Measurements from ENCODE around the gene ELL2.
"Not testable (repeated sequence)": the region's sequence is repeated elsewhere in the genome, so short reads cannot be mapped to it uniquely, and the experiment has no call there.

Gene ELL2

DNA sequence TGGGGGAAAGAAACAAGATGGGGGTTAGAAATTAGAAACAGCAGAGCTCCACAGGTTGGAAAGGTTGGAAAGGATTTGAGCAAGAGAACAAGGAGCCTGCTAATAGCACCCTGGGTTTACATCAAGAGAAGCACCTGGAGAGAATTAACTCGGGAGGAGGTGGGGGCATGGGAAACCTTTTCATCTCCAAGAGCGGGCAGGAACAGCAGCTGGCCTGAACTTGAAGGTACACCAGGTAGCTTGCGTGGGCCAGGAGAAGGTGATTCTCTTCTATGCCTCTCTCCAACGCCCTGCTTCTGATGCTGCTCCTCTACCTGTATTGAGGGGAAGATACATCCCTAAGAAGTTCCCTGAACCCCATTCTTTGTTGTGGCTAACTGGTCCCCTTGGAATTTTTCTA lies 102.0 kb downstream of the ELL2 start:
- DNase-seq (ENCODE audit: low read depth), result no peak

DNA sequence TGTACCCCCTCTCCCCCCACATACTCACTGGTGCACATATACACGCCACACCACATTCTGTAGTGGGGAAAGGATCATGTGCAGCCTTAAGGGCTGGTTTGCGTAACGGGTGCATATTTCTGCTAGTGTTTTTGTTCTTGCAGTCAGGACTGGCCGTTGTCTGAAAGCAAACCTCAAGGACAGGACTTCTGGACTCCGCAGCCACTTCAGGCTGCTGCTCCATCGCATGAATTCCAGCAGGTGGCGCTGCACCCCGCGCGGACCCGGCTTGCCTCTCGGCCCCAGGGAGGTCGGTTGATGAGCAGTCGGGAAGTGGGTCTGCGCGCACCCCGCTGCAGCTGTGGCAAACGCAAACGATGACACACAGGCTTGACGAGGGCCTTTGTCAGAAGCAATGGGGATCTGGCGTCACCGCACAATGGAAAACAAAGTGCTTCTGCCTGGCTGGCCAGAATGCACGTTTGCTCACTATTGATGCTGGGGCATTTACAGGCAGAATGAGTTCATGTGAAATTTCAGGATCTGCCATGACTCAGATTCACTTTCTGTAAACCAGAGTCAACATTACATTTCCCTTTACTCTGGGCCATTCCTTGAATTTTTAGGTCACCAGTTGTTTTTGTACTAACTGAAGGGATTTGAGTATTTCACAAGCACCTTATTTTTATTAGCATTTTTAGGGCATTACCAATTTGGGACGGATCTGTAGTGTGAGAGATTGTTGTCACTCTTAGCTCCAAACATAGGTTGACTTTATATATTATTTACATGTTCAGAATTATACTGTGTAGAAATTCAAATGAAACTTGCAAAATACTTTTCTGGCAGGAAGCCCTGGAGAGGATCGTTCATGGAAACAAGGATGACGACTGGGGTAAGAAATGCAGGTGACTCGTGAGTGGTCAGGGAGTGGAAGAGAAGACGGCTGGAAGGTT lies 102.7 kb downstream of the ELL2 start:
- DNase-seq (ENCODE audit: low read depth), result peak; percentile 93

DNA sequence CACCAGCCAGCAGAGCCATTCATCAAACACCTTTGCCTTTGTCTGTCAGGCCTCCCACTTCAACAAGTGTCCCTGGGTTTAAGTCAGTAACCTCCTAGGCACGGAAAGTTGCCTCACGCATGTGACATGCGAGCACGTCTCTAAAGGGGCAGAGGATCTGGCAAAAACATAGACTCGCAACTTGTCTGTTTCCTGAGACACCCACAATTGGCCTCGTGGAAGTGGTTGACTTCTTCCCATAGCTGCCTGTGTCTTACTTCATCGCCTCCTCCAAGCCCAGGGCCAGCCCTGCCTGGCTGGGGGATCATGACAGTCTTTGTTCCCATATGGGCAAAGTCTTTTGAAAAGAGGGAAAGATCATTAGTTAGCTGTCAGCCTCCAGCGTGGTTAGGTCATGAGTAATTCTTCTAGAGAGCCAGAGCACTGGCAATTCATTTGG lies 103.6 kb downstream of the ELL2 start:
- DNase-seq (ENCODE audit: low read depth), result no peak

DNA sequence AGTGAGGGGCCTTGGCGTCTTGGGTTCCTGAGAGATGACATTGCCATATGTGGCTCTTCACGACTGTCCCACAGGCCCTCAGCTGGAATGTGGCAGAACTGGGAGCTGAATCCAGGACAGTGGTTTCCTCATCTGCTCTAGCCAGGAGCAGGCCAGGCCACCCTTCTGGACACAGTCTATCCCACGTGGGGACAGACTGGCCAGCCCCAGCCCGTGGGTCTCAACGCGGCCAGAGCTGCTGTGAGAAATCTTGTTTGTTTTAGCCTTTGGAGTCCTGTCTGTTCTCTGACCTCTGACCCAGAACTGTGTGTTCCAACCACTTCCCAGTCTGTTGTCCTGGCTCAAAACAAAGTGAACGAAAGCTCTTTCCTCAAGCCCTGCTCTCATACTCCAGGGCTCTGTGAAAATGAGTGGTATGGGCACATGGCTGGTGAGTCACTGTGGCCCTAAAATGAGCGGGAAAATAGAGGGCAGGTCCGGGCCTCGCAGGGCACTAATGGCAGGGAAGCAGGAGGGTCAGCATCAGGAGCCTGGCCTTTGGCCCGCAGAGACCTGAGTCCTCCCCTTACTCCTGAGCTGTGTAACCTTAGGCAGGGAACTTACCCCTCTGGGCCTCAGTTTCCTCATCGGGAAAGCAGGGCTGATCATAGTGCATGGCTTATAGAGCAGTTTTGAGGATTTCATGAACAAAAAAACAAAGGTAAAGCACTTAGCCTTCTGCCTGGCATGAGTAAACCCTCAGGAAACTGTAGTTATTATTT lies 104.3 kb downstream of the ELL2 start:
- no peak for DNase-seq (ENCODE audit: low read depth)

DNA sequence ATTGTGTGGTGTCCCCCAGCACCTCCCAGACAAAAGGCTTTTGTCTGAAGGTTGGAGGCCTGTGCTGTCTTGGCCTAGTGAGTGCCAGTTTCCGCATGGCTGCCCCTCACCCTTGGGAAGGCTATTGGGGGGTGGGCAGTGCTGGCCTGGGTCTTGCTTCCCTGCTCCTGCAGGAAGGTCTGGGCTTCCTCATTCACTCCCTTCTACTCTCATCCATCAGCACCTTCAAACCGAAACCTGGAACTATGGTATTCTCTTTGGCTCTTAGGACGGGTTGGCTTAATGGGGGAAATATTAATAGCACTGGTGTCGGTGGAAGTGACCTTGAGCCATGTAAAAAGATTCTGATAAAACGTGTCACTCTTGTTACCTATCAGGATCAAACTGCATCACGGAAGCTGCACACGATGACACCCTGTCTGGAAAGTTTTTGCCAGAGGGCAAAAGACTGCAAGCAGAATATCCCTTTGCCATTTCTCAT lies 105.1 kb downstream of the ELL2 start:
- no peak for DNase-seq (ENCODE audit: low read depth)

DNA sequence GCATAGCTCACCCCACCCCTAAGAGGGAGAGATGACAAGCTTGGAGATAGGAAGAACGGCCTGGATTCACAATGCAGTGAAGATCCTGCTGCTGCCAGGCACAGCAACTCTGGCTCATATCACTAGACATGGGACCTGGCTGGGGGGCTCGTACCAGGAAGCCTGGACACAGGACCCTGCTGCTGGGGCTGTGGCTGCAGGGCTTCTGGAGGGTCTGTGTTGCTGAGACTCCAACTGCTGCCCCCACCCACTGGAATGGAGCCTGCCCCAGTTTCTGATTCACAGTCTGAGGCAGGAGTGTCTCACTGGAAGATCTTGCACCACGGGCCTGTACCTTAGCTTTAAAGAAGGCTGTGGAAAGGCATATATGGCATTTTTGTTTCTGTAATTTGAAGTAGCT lies 108.2 kb downstream of the ELL2 start:
- DNase-seq (ENCODE audit: low read depth), result no peak

DNA sequence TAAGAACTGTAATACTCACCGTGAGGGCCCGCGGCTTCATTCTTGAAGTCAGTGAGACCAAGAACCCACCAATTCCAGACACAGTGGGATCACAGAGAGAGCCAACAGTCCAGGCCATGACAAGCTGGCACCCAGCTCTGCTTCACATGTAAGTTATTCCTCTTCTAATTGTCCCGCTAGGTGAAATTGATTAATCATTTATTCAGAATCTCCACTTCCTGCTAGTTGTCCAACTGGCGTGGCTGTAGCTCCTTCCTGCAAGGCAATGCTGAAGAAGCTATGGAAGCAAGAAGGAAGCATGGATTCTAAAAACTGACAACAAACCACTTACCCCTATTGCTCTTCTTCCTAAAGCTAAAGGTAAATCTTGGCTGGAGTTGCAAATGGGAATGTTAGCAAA lies 109.1 kb downstream of the ELL2 start:
- no peak for DNase-seq (ENCODE audit: low read depth)

DNA sequence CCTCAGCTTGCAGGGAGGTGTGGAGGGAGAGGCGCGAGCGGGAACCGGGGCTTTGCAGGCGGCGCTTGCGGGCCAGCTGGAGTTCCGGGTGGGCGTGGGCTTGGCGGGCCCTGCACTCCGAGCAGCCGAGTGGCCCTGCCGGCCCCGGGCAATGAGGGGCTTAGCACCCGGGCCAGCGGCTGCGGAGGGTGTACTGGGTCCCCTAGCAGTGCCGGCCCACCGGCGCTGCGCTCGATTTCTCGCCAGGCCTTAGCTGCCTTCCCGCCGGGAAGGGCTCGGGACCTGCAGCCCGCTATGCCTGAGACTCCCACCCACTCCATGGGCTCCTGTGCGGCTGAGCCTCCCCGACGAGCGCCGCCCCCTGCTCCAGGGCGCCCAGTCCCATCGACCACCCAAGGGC lies 110.5 kb downstream of the ELL2 start:
- not testable (repeated sequence) for DNase-seq (ENCODE audit: low read depth)

DNA sequence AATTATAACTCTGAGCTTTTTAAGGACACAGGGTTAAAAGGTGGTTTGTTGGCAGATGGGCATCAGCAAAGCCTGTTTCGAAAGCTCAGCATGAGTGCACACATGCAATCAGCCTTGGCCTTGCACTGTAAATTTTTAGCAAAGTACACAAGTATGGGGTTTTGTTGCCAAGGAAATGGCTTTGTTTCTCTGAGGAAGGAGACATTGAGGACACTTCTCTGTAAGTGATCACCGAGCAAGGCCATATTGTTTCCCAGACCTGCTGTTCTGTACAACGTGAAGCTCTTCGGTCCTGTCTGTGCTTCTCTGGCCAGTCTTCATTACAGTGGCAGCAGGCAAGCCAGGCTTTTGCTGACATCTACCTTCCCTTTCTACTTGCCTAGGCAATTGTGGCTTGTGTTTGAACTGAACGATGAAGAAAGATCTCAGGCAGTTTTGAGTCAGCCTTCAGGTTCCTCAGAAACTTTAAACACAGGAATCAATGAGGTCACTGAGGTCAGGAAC lies 111.2 kb downstream of the ELL2 start:
- DNase-seq (ENCODE audit: low read depth), result no peak

DNA sequence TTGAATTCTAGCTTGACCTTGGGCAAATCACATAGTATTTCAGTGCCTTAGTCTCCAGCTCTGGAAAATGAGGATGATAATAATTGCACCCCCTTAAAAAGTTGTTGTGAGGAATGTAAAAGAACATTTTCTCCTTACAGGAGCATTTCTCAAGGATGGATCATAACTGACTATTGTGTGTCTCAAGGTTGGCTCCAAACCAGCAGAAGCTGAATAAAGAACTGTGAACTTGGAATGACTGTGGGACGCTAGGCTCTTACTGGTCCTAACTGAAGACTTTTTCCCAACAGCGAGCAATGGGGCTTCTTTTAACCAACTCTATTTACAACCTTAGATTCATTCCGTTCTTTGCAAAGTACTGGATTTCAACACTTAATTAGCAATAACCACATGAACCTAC lies 113.0 kb downstream of the ELL2 start:
- DNase-seq (ENCODE audit: low read depth), result no peak

DNA sequence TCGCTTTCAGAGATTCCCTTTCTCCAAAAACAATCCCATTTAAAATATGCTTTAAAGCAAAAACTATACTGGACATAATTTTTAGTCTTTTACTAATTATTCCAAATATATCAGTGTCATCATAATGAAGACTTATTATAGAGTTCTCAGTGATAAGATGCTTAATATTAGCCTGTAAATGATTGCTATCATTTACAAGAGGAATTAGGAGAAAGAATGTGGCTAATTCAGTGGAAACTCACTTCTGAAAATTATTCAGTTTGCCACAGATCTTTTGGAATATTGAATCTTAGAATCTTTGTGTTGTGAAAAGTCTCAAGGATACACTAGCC lies 114.4 kb downstream of the ELL2 start:
- no peak for DNase-seq (ENCODE audit: low read depth)

DNA sequence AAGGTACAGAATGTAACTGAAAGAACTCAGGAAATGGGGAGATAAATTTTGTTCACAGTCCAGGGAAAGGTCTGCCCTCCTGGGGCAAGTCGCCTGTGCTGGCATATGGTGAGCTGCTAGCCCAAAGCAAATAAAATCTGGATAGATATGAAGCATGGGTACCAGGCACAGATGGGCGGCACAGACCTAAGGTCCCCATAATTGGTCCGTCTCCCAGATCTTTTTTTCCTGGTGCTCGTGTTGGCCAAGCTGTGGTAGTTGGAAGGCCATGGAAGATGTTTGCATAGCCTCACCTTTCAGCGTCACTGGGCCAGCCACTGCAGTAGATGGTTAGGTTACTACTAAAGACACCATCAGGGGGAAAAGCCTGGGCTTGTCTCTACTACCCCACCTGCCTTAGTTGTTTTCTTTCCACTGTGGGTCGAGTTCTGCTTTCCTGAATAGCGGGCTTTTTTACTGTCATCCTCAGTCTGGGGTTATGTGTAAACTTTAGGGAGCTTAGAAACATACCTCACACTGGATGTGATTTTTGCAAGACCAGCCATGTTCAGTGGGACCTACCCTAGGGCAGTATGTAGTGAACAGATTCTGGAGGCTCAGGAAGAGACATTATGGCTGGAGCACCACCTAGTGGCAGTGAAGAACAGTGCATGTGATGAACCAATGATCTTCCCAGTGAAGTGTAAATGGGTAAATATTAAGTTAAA lies 114.9 kb downstream of the ELL2 start:
- peak; percentile 58 for DNase-seq (ENCODE audit: low read depth)

DNA sequence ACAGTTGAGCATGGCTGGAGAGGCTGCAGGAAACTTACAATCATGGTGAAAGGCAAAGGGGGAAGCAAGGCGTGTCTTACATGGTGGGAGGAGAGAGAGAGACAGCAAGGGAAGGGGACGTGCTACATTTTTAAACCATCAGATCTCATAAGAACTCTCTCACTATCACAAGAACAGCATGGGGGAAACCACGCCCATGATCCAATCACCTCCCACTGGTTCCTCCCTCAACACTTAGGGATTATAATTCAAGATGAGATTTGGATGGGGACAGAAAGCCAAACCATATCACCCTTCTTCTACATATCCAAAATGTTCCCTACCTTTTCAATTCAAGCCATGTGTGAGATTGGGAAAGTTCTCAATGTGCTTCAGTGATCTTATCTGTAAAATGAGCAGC lies 116.3 kb downstream of the ELL2 start:
- no peak for DNase-seq (ENCODE audit: low read depth)

DNA sequence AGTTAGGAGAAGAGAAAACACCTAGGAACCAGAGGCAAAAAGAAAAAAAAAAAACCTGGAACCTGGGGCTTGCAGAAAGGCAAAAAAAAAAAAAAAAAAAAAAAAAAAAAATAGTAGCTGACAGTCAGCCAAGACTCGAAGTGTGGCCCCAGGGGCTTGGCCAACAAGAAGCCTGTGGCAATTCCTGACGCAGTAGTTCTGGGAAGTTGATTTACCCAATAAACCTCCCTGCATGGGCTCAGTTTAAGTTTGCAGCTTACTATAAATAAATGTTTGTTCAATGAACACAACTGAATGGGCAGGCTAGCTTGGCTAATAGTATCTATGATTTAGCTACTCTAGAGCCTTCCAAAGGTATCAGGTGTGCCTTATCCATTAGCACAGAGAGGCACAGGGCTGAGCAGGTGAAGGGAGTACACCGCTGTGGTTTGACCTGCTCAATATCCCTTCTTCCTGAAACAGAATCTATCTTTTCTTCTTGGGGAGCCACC lies 117.9 kb downstream of the ELL2 start:
- DNase-seq (ENCODE audit: low read depth), result no peak

DNA sequence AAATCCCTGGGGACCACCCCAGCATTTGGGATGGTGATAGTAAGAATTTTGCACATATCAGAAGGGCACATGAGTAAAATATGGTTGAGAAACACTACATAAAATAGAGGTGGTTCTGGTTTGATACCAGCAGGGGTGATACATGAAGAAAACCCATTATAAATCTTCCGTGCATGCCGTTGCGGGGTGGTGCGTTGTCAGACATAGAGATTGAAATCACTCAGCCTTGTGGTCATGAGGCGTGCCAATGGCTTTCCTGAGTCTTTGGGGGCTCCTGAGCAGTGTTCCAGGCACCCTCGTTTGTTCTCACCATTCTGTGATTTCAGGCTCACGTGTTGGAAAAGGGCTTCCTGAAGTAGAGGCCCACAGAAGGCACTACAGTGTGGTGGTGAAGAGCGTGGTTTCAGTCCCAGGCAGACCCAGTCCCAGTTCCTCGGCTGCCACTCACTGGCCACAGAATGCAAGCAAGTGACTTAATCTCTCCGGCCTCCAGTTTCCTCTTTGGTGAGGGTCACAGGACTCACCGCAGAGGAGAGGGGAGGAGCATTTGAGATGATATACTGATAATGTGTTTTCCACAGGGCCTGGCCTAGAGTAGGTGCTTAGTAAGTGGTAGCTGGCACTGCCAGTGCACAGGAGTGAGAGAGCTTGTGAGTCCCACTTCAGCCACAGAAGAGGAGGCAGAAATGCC lies 118.7 kb downstream of the ELL2 start:
- DNase-seq (ENCODE audit: low read depth), result peak; percentile 37

DNA sequence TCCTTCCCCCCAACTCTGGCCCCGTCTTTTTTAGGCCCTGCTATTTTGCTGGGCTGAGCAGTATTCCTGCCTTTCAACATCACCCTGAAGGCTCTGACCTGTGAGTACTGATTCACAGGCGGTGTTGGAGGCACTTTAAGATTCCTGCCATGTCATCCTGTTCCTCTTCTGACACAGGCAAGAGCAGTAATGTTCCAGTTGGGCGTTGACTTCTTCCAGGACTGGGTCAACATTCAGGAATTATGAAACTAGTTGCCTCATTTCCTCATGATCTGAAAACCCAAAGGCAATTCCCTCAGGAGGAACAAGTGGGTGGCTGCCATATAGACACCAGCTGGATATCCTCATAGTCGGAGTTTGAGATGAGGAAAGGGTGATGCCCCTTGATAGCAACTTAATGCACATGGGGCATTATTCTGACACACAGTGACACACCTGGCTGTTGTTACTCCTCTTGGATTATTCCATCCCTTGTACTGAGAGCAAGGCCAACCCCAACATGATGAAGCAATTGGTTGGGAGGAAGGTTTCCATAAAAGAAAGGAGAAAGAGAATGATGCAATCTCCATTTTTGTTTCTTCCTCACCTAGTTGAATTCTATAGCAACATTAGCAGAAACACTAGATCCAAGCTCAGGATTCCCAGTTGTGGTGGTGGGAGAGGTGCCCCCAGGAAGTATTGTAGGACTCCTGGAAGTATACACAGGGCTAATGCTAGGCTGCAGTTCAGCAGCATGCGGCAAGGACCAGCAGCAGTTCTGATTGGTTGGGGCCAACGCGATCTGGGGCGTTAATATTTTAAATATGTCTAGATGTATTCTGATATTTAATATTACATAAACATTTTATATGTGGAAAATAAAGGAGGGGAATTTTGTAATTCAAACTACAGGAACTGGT lies 119.5 kb downstream of the ELL2 start:
- DNase-seq (ENCODE audit: low read depth), result no peak

DNA sequence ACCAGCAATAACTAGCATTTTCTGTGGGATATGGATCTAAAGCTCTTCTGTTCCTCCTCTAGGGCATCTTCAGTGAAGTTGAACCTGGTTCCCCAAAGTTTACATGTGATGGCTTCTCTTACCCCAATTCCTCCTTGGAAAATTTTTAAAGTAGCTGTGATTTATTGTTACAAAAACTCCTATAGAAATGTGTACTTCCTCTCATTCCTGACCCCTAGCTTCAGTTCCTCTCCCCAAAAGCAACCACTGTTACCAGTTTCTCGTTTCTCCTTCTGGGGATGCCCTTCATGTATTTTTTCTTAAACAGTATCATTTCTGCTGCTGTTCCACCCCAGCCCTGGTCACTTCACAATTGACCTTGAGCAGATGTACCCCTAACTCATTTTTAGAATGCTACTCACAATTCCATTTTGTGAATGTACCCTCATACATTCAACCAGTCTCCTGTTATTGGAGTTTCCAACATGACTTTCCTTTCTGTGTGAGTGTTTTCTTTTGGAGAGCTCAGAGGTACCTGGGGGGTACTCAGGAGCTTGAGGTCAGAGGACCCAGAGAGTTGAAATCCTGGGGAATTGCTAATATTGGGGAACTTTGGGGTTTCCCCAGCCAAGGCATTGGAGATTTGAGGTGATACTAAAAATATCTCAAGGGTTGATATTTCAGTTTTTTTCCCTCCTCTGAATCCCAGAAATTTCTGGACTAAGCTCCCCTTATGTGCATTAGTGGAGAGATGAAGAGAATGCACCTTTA lies 120.5 kb downstream of the ELL2 start:
- DNase-seq (ENCODE audit: low read depth), result no peak

DNA sequence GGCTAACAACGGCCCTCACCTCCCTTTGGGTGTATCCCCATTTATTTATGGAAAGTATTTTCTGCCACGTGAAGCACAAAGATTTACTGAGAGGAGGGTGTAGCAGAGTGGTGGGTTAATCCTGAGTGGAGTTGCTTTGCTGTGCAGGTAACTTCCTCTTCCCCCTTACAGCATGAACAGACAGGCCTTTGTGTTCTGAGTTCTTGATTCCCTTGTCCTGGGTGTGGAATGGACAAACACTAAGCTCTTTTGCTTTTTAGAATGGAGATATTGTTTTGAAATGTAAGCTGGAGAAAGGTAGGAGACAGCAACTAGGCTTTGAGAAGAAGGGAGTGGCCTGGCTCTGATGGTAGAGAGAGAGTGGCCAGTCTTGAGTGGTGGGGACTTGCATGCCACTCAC lies 122.0 kb downstream of the ELL2 start:
- no peak for DNase-seq (ENCODE audit: low read depth)

DNA sequence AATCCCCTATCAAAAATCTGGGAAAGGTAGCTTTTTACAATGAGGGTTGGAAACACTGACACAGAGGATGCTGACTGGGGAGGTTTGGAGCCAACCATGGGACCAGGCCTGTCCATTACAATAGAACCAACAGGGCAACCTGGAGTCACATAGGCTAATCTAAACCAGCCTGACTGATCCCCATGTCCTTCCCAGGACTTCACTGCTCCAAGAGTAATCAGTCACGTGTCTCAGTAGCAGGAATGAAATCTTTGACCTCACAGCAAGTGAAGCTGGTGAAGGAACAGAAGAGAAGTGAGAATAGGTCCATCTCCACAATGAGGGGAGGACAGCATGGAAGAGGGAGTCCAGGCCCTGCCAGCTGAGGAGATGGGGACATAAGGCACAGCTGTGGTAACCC lies 123.1 kb downstream of the ELL2 start:
- DNase-seq (ENCODE audit: low read depth), result no peak

DNA sequence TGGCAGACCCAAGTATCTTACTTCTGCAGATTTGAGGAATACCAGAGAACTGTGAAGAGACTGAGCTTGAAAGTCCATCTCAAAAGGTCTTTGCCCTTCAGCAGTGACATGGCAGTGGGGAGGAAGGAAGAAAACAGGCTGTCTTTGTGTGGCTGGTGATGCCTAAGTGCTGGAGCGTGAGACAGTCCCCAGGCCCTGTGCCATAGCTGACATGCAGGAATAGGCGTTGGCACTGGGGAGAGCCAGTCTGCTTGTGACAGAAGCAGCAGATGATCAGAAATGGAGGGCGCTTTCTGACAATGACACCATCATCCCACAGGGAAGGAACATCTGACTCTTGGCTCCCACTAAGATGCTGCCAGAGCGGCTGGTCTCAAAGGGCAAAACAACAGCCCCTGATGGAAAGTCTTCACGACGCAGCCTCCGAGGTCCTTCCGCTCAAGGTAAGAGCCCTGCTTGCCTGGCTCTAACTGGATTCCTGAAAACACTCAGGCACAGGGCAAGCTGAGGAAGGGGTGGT lies 123.6 kb downstream of the ELL2 start:
- DNase-seq (ENCODE audit: low read depth), result no peak
